Measurements from ENCODE around the gene FADS6.

FADS6 gene

GRCh38 chr17:74836191-74836590, 57.2 kb downstream of the FADS6 start:
- H3K4me3 ChIP-seq (ENCODE audit: low read depth, low read length): no peak overlapping the region
- DNase-seq (ENCODE audit: low read depth): no peak
- TF ChIP-seq MYC (IDR thresholded peaks at IDR 0.05; ENCODE audit: low read depth, low read length) (no peak), MAX (IDR thresholded peaks at IDR 0.05; ENCODE audit: low read depth, low read length) (no peak), CTCF (IDR thresholded peaks at IDR 0.05; ENCODE audit: low read depth, low read length) (no peak), POLR2A (IDR thresholded peaks at IDR 0.05; ENCODE audit: extremely low read depth, insufficient read length) (no peak)

- TF ChIP-seq CTCF (IDR thresholded peaks at IDR 0.05; ENCODE audit: low read depth, low read length): no peak
- no peak for TF ChIP-seq MAX (IDR thresholded peaks at IDR 0.05; ENCODE audit: low read depth, low read length)
- TF ChIP-seq POLR2A (IDR thresholded peaks at IDR 0.05; ENCODE audit: extremely low read depth, insufficient read length): no peak
- TF ChIP-seq MYC (IDR thresholded peaks at IDR 0.05; ENCODE audit: low read depth, low read length): no peak
- DNase-seq (ENCODE audit: low read depth): peak; percentile 49
- H3K4me3 ChIP-seq (ENCODE audit: low read depth, low read length): no peak overlapping the region
These were observed 59.7 kb downstream of the FADS6 start for GRCh38 chr17:74833501-74834377.

GRCh38 chr17:74832421-74832820, 61.0 kb downstream of the FADS6 start:
- no peak for DNase-seq (ENCODE audit: low read depth)
- H3K4me3 ChIP-seq (ENCODE audit: low read depth, low read length): no peak overlapping the region
- TF ChIP-seq MAX (IDR thresholded peaks at IDR 0.05; ENCODE audit: low read depth, low read length): no peak
- no peak for TF ChIP-seq MYC (IDR thresholded peaks at IDR 0.05; ENCODE audit: low read depth, low read length)
- TF ChIP-seq POLR2A (IDR thresholded peaks at IDR 0.05; ENCODE audit: extremely low read depth, insufficient read length): no peak
- no peak for TF ChIP-seq CTCF (IDR thresholded peaks at IDR 0.05; ENCODE audit: low read depth, low read length)

- no peak overlapping the region for H3K4me3 ChIP-seq (ENCODE audit: low read depth, low read length)
- DNase-seq (ENCODE audit: low read depth): no peak
- TF ChIP-seq MAX (IDR thresholded peaks at IDR 0.05; ENCODE audit: low read depth, low read length) (no peak), MYC (IDR thresholded peaks at IDR 0.05; ENCODE audit: low read depth, low read length) (no peak), CTCF (IDR thresholded peaks at IDR 0.05; ENCODE audit: low read depth, low read length) (no peak), POLR2A (IDR thresholded peaks at IDR 0.05; ENCODE audit: extremely low read depth, insufficient read length) (no peak)
These were observed 61.8 kb downstream of the FADS6 start for GRCh38 chr17:74831444-74832146.

- TF ChIP-seq POLR2A (IDR thresholded peaks at IDR 0.05; ENCODE audit: extremely low read depth, insufficient read length) (no peak), MAX (IDR thresholded peaks at IDR 0.05; ENCODE audit: low read depth, low read length) (no peak)
- H3K4me3 ChIP-seq (ENCODE audit: low read depth, low read length): no peak overlapping the region
- DNase-seq (ENCODE audit: low read depth): no peak
These were observed 62.6 kb downstream of the FADS6 start for GRCh38 chr17:74830861-74831260.

- no peak for DNase-seq (ENCODE audit: low read depth)
- TF ChIP-seq CTCF (IDR thresholded peaks at IDR 0.05; ENCODE audit: low read depth, low read length) (no peak), POLR2A (IDR thresholded peaks at IDR 0.05; ENCODE audit: extremely low read depth, insufficient read length) (no peak), MAX (IDR thresholded peaks at IDR 0.05; ENCODE audit: low read depth, low read length) (no peak), MYC (IDR thresholded peaks at IDR 0.05; ENCODE audit: low read depth, low read length) (no peak)
- H3K4me3 ChIP-seq (ENCODE audit: low read depth, low read length): no peak overlapping the region
These were observed 65.6 kb downstream of the FADS6 start for GRCh38 chr17:74827800-74828199.

Measured in NB4 (cell line).